MM.1S (cell line): ENCODE results near the gene APOL3.
"Not testable (repeated sequence)": the region's sequence is repeated elsewhere in the genome, so short reads cannot be mapped to it uniquely, and the experiment has no call there.

Experiments
- DNase-seq: peaks from one replicate; pipeline ENCODE4 v3.0.0-alpha.2; 2015
- H2AFZ ChIP-seq: fragments of 300-600 bp; sonication (generic); 2 replicates; pipeline ENCODE4 v1.6.0; 2016; ENCODE audit warnings: antibody characterized with exemption, low read length
- H3F3A ChIP-seq: fragments of 300-600 bp; sonication (generic); 2 replicates; pipeline ENCODE4 v1.6.1; 2016; ENCODE audit warnings: mild to moderate bottlenecking, antibody characterized with exemption, low read length, moderate library complexity, mixed read lengths; ENCODE audit not compliant: insufficient read depth
- H3K27ac ChIP-seq: fragments of 300-600 bp; sonication (generic); 2 replicates; pipeline ENCODE4 v1.5.1; 2016; ENCODE audit warnings: mild to moderate bottlenecking, low read length
- H3K27me3 ChIP-seq: fragments of 300-600 bp; sonication (generic); replicated peaks from 2 replicates; pipeline ENCODE4 v1.6.0; 2016; ENCODE audit warnings: low read length; ENCODE audit not compliant: insufficient read depth
- H3K36me3 ChIP-seq: fragments of 300-600 bp; sonication (generic); replicated peaks from 2 replicates; pipeline ENCODE4 v1.6.1; 2016; ENCODE audit warnings: mild to moderate bottlenecking, low read length, mixed read lengths; ENCODE audit not compliant: insufficient read depth
- H3K4me1 ChIP-seq: fragments of 300-600 bp; sonication (generic); 2 replicates; pipeline ENCODE4 v1.6.1; 2016; ENCODE audit warnings: low read length, mixed read lengths
- H3K4me2 ChIP-seq: fragments of 300-600 bp; sonication (generic); 2 replicates; pipeline ENCODE4 v1.6.0; 2016; ENCODE audit warnings: low read depth, low read length
- H3K4me3 ChIP-seq: fragments of 300-600 bp; sonication (generic); 2 replicates; pipeline ENCODE4 v1.5.1; 2016; ENCODE audit warnings: low read length, mixed read lengths
- H3K79me2 ChIP-seq: fragments of 300-600 bp; sonication (generic); 2 replicates; pipeline ENCODE4 v1.6.1; 2016; ENCODE audit warnings: mixed run types, low read length, mixed read lengths
- H3K9ac ChIP-seq: fragments of 300-600 bp; sonication (generic); 2 replicates; pipeline ENCODE4 v1.6.1; 2016; ENCODE audit warnings: low read length, mixed read lengths
- H3K9me2 ChIP-seq: fragments of 300-600 bp; sonication (generic); replicated peaks from 2 replicates; pipeline ENCODE4 v1.6.1; 2016; ENCODE audit warnings: mild to moderate bottlenecking, low read length, mixed read lengths; ENCODE audit not compliant: insufficient read depth
- H3K9me3 ChIP-seq: fragments of 300-600 bp; sonication (generic); replicated peaks from 2 replicates; pipeline ENCODE4 v1.6.1; 2016; ENCODE audit warnings: mild to moderate bottlenecking, low read length, mixed read lengths; ENCODE audit not compliant: insufficient read depth
- H4K20me1 ChIP-seq: fragments of 300-600 bp; sonication (generic); 2 replicates; pipeline ENCODE4 v1.6.1; 2016; ENCODE audit warnings: mild to moderate bottlenecking, low read length, moderate library complexity, mixed read lengths; ENCODE audit not compliant: insufficient read depth
- EZH2 ChIP-seq: fragments of 300-600 bp; sonication (generic); optimal IDR thresholded peaks from 2 replicates; pipeline ENCODE3; 2017; ENCODE audit warnings: low read depth, mild to moderate bottlenecking, antibody characterized with exemption, low read length, mixed read lengths
- EZH2phosphoT487 ChIP-seq: fragments of 300-600 bp; sonication (generic); IDR thresholded peaks from 2 replicates; pipeline ENCODE4 v1.6.1; 2018; ENCODE audit warnings: antibody characterized with exemption, low read length
- TF ChIP-seq, protein P1 (sequence below): fragments of 300-600 bp; sonication (generic); IDR thresholded peaks from 2 replicates; pipeline ENCODE4 v1.5.1; 2016; ENCODE audit warnings: antibody characterized with exemption, low read length, mixed read lengths

The APOL3 gene

DNA sequence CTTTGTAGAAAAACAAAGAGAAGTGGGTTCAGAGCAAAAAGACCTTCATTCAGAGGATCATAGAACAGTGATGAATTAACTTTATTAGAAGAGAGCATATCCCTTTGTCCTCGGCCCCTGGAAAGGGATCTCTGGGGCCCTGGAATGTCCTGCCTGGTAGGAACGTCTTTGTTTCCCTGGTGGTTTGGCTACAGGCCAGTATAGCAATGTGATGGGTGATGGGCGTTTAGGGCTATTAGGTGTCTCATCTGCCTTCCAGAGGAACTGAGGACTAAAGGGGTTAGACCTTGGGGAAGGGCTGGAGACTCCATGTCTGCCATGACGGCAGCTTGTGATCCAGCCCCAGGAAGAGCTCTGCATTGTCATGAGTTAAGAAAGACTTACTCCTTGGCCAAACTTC is 32.0 kb upstream of the APOL3 start:
- no peaks in the 10 kb centered on the region for H3K27me3 ChIP-seq
- H3K9ac ChIP-seq = no peak overlapping the region
- no peaks in the 10 kb centered on the region for H3K9me2 ChIP-seq
- H3F3A ChIP-seq = no peaks in the 10 kb centered on the region
- no peaks in the 10 kb centered on the region for H3K79me2 ChIP-seq
- no peak overlapping the region for H3K4me2 ChIP-seq
- H2AFZ ChIP-seq = no peak overlapping the region
- no peak overlapping the region for H3K27ac ChIP-seq
- TF ChIP-seq, protein P1, sequence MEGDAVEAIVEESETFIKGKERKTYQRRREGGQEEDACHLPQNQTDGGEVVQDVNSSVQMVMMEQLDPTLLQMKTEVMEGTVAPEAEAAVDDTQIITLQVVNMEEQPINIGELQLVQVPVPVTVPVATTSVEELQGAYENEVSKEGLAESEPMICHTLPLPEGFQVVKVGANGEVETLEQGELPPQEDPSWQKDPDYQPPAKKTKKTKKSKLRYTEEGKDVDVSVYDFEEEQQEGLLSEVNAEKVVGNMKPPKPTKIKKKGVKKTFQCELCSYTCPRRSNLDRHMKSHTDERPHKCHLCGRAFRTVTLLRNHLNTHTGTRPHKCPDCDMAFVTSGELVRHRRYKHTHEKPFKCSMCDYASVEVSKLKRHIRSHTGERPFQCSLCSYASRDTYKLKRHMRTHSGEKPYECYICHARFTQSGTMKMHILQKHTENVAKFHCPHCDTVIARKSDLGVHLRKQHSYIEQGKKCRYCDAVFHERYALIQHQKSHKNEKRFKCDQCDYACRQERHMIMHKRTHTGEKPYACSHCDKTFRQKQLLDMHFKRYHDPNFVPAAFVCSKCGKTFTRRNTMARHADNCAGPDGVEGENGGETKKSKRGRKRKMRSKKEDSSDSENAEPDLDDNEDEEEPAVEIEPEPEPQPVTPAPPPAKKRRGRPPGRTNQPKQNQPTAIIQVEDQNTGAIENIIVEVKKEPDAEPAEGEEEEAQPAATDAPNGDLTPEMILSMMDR = no peak
- TF ChIP-seq EZH2phosphoT487 (no peak), EZH2 (no peak)
- no peaks in the 10 kb centered on the region for H3K36me3 ChIP-seq
- no peaks in the 10 kb centered on the region for H4K20me1 ChIP-seq
- H3K4me1 ChIP-seq = peaks cover 9% of the 10 kb centered on the region
- no peaks in the 10 kb centered on the region for H3K9me3 ChIP-seq
- no peak for DNase-seq
- no peak overlapping the region for H3K4me3 ChIP-seq

DNA sequence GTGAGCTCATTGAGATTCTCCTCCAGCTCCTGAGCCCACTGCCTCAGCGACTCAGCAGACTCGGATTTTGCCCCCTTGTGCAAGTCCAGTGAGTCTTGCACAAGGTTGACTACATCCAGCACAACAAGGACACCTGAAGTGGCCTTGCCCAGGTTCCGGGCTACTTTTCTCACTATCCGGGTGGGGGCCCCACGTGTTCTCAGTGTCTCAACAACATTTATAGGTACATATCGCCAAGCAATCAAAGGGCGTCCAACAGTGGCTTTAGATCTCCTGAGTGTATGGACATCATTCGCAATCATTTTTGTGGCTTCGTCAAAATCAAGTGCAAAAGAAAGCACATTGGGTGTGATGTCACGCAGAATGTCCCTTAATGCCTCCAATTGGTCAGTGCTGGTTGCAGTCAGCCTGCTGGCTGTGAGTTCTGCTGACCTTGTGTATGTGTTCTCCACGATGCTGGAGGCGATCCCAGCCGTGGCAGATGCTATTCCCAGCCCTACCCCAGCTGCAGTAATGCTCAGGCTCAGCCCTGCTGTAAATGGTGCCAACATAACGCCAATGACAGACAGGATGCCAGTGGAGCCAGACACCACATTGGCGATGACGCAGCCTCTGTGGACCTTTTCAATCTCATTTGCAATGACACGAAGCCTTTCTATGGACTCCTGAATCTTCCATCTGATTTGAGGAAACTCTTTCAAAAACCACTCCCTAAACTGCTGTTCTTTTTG is 30.7 kb upstream of the APOL3 start:
- Histone ChIP-seq H3K27ac (no peak overlapping the region), H3K4me1 (no peaks in the 10 kb centered on the region), H3K36me3 (no peaks in the 10 kb centered on the region), H3K9me3 (no peaks in the 10 kb centered on the region), H3K9ac (no peak overlapping the region), H3K4me2 (no peak overlapping the region), H3K27me3 (no peaks in the 10 kb centered on the region), H2AFZ (no peak overlapping the region), H3F3A (no peaks in the 10 kb centered on the region), H3K79me2 (no peaks in the 10 kb centered on the region), H3K4me3 (no peak overlapping the region), H3K9me2 (no peaks in the 10 kb centered on the region), H4K20me1 (no peaks in the 10 kb centered on the region)
- TF ChIP-seq EZH2phosphoT487 = no peak
- no peak for DNase-seq

DNA sequence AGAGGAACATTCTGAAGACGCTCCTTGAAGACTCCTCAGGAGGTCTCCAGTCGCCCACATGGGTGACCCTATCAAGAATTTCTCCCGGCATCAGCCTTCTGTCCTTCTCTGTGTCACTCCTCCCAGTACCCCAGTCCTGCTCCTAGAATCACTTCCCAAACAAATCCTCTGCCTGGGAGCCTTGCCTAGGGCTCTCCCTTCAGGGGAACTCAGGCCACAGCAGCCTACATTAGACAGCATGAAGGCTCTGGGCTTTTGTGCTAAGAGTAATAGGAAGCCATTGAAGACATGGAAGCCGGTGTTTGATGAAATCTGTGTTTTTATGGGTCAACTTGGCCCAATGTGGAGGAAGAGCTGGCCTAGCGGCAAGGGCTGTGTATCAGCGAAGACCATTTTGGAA is 27.3 kb upstream of the APOL3 start:
- not testable (repeated sequence) for H3K4me2 ChIP-seq, H3K36me3 ChIP-seq, DNase-seq, H3F3A ChIP-seq, H4K20me1 ChIP-seq, H3K27ac ChIP-seq, H3K79me2 ChIP-seq, H3K9me2 ChIP-seq, H2AFZ ChIP-seq, H3K4me3 ChIP-seq, H3K4me1 ChIP-seq, H3K9ac ChIP-seq, H3K9me3 ChIP-seq, H3K27me3 ChIP-seq

DNA sequence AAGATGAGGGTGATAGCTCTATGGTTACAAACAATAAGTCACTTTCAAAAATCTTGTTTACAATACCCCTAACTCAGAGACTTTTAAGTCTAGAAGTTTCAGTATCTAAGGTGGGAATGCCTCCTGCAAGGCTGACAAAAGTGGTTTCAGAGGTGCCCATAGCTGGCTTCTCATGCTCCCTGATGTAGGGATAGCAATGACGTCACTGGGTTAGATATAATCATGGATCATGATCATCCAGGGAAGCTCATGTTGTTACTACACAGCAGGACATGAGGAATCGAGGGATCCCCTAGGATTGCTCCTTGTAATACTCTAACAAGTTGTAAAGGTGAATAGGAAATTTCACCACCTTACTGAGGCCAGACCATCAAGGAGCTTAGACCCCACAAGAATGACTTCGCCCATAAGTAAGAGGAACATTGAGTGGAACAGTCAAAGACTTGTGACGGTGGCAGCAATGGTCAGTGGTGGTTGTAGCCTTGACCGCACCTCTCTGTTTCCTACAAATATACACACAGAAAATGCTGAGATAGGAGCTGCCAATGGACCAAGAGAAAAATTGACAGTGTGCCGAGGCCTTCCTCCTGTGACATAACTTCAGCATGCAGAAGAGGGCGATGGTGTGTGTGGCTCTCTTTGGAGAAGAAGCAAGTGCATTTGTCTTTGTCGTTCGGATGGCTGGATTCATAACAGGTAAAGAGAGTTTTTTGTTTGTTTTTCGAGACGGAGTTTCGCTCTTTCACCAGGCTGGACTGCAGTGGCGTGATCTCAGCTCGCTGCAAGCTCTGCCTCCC is 25.5 kb upstream of the APOL3 start:
- Histone ChIP-seq H3K79me2 (no peaks in the 10 kb centered on the region), H3K27ac (no peak overlapping the region), H4K20me1 (no peaks in the 10 kb centered on the region), H3K4me2 (no peak overlapping the region), H3K4me1 (no peaks in the 10 kb centered on the region), H3F3A (no peaks in the 10 kb centered on the region), H3K9me3 (no peaks in the 10 kb centered on the region), H2AFZ (no peak overlapping the region), H3K36me3 (no peaks in the 10 kb centered on the region), H3K27me3 (no peaks in the 10 kb centered on the region), H3K9ac (no peak overlapping the region), H3K4me3 (no peak overlapping the region), H3K9me2 (no peaks in the 10 kb centered on the region)
- DNase-seq = no peak
- TF ChIP-seq EZH2 (no peak), EZH2phosphoT487 (no peak)
- TF ChIP-seq, protein P1 = no peak
